Choroid plexus epithelial cell (primary cell): ENCODE results near the gene ZNF526.

Source experiments
- DNase-seq: peaks from one replicate; pipeline ENCODE4 v3.0.0-alpha.2; 2010; ENCODE audit warnings: low read depth
- H3K4me3 ChIP-seq: 2 replicates; pipeline ENCODE4 v1.5.1; 2011; ENCODE audit warnings: low read depth, mild to moderate bottlenecking, control low read depth, low read length, moderate library complexity
- TF ChIP-seq, protein P1 (sequence below): conservative IDR thresholded peaks from 2 replicates; pipeline ENCODE4 v1.5.1; 2011; ENCODE audit warnings: low read depth, mild to moderate bottlenecking, control low read depth, inconsistent platforms, low read length, moderate library complexity

Gene ZNF526

DNA sequence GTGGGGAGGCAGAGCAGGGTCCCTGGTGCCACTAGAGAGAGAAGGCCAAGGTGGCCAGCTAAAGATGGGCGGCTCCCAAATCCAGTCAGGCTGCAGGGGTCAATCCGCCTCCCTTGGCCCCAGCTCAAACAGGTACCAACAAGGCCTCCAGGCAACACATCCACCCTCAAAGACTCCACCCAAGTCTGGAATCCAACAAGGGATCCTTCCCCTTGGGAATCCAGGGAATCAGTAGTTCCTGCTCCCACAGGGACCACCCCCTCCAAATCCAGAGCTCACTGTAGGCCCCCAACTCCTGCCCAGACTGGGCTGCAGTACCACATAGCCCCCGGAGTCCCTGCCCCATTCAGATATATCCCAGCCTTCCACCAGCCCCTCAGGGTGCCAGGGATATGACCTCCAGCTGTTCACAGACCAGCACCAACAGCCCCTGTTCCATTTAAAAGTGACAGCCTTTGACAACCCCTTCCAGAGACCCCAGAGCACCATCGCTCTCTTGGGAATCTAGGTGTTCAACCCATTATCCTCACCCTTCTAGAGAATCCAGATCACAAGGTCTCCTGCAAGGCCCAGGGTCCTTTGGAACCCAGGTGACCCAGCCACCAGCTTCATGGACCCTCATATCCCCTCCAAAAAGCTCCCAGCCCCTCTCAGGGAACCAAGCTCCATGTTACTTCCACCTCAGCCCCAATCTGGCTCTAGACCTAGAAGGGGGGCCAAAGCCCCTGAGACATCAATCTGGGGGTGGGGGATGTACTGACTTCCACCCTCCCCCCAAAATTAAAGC lies 31.7 kb downstream of the ZNF526 start:
- TF ChIP-seq, protein P1, sequence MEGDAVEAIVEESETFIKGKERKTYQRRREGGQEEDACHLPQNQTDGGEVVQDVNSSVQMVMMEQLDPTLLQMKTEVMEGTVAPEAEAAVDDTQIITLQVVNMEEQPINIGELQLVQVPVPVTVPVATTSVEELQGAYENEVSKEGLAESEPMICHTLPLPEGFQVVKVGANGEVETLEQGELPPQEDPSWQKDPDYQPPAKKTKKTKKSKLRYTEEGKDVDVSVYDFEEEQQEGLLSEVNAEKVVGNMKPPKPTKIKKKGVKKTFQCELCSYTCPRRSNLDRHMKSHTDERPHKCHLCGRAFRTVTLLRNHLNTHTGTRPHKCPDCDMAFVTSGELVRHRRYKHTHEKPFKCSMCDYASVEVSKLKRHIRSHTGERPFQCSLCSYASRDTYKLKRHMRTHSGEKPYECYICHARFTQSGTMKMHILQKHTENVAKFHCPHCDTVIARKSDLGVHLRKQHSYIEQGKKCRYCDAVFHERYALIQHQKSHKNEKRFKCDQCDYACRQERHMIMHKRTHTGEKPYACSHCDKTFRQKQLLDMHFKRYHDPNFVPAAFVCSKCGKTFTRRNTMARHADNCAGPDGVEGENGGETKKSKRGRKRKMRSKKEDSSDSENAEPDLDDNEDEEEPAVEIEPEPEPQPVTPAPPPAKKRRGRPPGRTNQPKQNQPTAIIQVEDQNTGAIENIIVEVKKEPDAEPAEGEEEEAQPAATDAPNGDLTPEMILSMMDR, result no peak
- H3K4me3 ChIP-seq, result peak overlapping the region; percentile 94
- no peak for DNase-seq

DNA sequence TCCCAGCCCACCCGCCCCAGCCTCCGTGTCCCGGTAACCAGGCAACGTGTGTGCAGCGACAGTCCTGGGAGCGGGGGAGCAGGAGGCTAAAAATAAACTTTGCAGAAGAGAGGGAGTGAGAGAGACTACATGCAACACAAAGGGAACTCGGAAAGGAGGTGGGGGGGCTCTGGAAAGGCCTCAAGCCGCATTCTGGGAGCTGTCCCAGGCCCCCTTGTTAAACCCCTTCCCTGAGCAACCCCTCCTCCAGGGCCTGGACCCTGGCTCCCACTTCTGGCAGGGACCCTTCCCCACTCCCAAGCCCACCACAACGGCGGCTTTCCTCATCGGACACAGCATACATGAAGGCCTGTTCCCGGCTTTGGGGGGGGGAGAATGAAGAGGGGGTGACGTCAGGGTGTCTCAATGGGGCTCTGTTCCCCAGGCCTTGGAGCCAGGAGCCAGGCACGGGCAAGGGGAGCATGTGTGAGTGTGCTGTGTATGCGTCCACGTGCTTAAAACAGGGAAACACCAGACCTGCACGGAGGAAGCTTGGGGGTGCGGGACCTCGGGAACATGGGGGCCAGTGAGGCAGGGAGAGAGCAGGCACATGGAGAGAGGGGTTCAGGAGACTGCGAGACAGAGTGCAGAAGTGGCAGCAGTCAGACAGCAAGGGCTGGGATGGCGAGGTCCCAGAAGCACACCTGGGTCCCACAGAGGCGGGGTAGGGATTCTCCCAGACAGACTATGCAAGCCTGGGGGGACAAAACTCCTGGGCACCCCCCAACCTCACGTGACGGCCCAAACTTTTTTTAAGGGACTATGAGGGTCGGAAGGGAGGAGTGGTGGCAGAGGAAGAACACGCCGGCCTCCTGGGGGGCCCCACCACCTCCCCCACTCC lies 32.5 kb downstream of the ZNF526 start:
- peak; percentile 55 for DNase-seq
- TF ChIP-seq, protein P1, result no peak
- H3K4me3 ChIP-seq, result peak overlapping the region; percentile 94

DNA sequence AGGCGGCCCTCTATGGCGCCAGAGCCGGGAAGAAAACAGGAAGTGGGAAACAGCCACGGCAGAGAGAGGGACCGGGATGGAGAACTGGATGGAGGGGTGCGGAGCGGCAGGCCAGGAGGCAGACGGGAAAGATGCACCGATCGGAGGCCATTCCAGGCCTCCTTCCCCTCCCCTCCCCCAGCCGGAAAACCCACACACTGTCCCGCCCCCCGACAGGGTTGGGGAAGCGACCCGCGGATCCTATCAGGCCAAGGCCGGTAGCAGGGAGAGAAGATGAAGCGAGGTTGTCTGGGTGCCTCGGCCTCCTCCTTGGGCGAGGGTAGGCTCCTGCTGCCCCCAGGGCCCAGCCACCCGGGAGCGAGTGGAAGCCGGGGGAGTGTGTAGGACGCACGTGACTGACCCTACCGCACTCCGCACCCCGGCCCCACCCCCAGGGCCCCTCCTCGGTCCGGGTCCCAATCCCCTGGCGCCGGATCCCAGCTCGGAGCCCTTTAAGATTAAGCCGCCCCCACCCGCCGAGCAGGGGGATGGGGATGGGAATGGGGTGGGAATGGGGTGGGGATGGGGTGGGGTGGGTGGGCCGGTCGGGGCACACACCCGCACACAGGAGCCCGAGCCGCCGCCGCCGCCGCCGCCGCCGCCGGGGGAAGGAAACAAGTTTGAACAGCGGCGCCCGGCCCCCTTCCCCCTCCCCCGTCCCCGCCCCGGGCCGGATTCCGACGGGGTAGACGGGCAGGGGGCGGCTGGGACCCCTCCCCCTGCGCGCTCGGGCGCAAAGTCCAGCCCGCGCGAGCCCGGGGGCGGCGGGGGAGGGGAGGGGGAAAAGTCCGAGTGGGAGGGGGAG lies 33.4 kb downstream of the ZNF526 start:
- TF ChIP-seq, protein P1, result no peak
- peak overlapping the region; percentile 94 for H3K4me3 ChIP-seq
- DNase-seq, result peak; percentile 36

DNA sequence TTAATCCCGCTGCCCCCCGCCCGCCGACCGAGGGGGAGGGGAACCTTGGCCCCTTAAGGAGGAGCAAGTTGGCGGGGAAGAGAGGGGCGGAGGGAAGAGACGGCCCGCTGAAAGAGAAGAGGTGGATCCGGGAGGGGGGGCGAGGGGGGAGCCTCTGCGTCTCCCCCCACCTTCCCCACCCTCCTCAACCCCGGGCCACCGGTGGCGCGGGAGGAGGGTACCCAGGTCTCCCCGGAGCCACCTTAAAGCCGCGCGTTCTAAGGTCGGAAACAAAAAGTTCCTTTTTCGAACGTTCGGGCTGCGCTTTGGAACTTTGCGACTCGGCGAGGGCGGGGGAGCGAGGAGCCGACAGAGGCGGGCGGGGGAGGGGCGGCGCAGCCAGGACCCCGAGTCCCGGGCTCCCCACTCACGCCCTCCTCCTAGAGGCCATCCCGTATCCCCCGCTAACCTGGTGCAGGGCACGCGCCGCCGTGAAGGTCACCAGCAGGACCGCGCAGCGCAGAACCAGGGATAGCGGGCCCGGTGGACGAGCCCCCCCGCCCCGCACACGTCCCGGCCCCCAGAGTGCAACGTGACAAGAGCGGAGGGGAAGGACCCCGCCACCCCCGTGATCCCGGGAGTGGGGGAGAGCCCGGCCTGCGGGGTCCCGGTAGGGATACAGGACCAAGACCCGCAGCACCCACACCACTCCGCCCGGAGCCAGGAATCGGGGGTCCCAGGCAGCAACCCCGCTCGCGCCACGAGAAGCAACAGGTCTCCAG lies 34.2 kb downstream of the ZNF526 start:
- peak; percentile 63 for DNase-seq
- TF ChIP-seq, protein P1, result no peak
- peak overlapping the region; percentile 94 for H3K4me3 ChIP-seq

DNA sequence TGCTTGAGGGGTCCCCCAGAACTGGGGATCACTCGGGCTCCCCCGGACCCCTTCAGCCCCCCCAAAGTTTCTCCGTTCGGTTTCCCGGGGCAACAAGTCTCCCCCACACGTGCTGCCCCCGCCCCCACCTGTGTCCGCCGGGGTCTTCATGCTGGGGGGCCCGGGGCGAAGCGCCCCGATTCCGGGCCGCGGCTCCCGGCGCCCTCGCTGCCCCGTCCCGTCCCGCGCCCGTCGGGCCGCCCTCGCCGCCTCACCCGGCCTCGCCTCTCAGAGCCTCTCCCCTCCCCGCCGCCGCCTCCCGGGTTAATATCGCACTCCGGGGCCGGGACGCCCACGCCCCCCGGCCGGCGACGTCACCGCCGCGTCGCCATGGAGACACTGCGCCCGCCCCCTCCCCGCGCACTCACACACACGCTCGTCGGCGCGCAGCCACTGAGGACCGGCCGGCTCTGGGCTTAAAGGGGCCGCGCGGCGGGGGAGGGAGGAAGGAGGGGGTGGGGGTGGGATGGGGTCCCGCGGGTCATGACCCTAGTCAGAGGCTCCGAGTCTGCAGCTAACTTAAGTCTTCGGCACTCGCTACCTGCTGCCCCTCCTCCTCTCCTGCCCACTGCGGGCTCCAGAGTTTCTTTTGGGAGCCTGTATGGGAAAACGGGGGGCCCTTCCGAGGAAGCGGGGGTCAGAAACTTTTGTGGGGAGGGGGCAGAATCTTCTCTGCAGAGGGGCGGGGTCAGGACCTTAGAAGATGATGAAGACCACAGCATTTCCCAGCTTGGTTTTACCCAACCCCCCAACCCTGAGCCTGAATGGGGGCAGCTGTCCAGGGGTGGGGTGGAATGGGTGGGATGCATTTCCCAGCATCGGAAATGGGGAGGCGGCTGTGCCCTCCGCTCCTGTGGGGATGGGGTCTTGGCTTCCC lies 35.0 kb downstream of the ZNF526 start, which contains the start of gene ERF:
Gene ERF, minus strand, starts transcription at position 279 of the 916 bp plus-strand sequence. Its CDS starts 129 bp downstream, at position 150.
- TF ChIP-seq, protein P1, result no peak
- DNase-seq, result peak; percentile 93
- peak within 1 kb of the TSS; percentile 94 for H3K4me3 ChIP-seq
